ENCODE results near the gene COQ5. TPM values are rescaled to one million over a fixed set of nuclear protein-coding genes. Genes with fewer than 3 reads are reported as not detected.

Gene COQ5
- total RNA-seq, 1 experiment from 2014 or later: 41.2 TPM

GRCh38 chr12:120497524-120498150 is 31.3 kb downstream of the COQ5 start:
- peak overlapping the region; percentile 95 for H3K9ac ChIP-seq (ENCODE audit: low read length)
- POLR2A ChIA-PET (ENCODE audit: unreplicated experiment): interaction anchor here (0.5 to 0.6 kb wide), 2 partner anchors 28 to 144 kb away, joined by 3 read pairs; partner anchors contain the start of gene SRSF9
- intact Hi-C loops (cut with micrococcal nuclease): loop anchor here (2.0 kb wide), 1 partner anchor 37 kb away; the partner anchor contains the start of gene RNF10

GRCh38 chr12:120496413-120497340 is 32.3 kb downstream of the COQ5 start:
- Histone ChIP-seq H3K4me1 (ENCODE audit: insufficient read depth, low read length) (peaks cover 24% of the 10 kb centered on the region), H4K20me1 (ENCODE audit: low read length) (peaks cover 18% of the 10 kb centered on the region), H3K9me3 (ENCODE audit: low read length) (no peaks in the 10 kb centered on the region), H3K4me3 (ENCODE audit: low read length) (peak overlapping the region; percentile 95), H3K27me3 (ENCODE audit: low read length) (no peaks in the 10 kb centered on the region), H3K79me2 (ENCODE audit: low read length) (peaks cover 45% of the 10 kb centered on the region), H3K9me2 (replicated peaks; ENCODE audit: low read length) (no peaks in the 10 kb centered on the region), H3K27ac (ENCODE audit: low read length) (peak overlapping the region; percentile 54), H3F3A (ENCODE audit: low read length, unreplicated experiment) (no peaks in the 10 kb centered on the region), H3K9ac (ENCODE audit: low read length) (peak overlapping the region; percentile 95), H2AFZ (ENCODE audit: low read length) (peak overlapping the region; percentile 43; the same call in 1 of the 2 replicates), H3K36me3 (ENCODE audit: low read depth, low read length) (peaks cover 13% of the 10 kb centered on the region), H3K4me2 (ENCODE audit: low read length) (peak overlapping the region; percentile 96)
- peak; percentile 42 for DNase-seq
- TSS peak; percentile 63 for BruUV-seq (replicated peaks)
- TF ChIP-seq EZH2 (IDR thresholded peaks at IDR 0.05; ENCODE audit: low read length, unreplicated experiment) (no peak), CTCF (conservative IDR thresholded peaks at IDR 0.05; ENCODE audit: low read depth, low read length) (peak; percentile 42; the same call in 1 of the 2 replicates)
- ChIA-PET POLR2A (ENCODE audit: unreplicated experiment) (interaction anchor here (0.5 to 1.3 kb wide), 9 partner anchors 8 to 235 kb away, joined by 3 to 33 read pairs (median 3); partner anchors contain the start of genes POP5 and SRSF9), CTCF (no interaction called here)
- intact Hi-C loops (cut with micrococcal nuclease): loop anchor here (1.0 to 2.0 kb wide), 2 partner anchors 22 to 38 kb away; partner anchors contain the start of gene RNF10
- peak; percentile 23 for ATAC-seq

More at GRCh38 chr12:120497524-120498150, 31.3 kb downstream of the COQ5 start:
- DNase-seq (no peak), ATAC-seq (no peak)
- peaks cover 45% of the 10 kb centered on the region for H3K79me2 ChIP-seq (ENCODE audit: low read length)
- no peak overlapping the region for H3K27ac ChIP-seq (ENCODE audit: low read length)
- CTCF ChIA-PET: no interaction called here
- H2AFZ ChIP-seq (ENCODE audit: low read length): no peak overlapping the region
- no peak for TF ChIP-seq CTCF (conservative IDR thresholded peaks at IDR 0.05; ENCODE audit: low read depth, low read length)
- peaks cover 24% of the 10 kb centered on the region for H3K4me1 ChIP-seq (ENCODE audit: insufficient read depth, low read length)
- peak overlapping the region; percentile 96 for H3K4me2 ChIP-seq (ENCODE audit: low read length)
- no peaks in the 10 kb centered on the region for H3F3A ChIP-seq (ENCODE audit: low read length, unreplicated experiment)
- H4K20me1 ChIP-seq (ENCODE audit: low read length): peaks cover 18% of the 10 kb centered on the region
- BruUV-seq (replicated peaks): no TSS peak
- H3K36me3 ChIP-seq (ENCODE audit: low read depth, low read length): peaks cover 13% of the 10 kb centered on the region
- H3K9me2 ChIP-seq (replicated peaks; ENCODE audit: low read length): no peaks in the 10 kb centered on the region
- peak overlapping the region; percentile 95 for H3K4me3 ChIP-seq (ENCODE audit: low read length)
- no peaks in the 10 kb centered on the region for H3K9me3 ChIP-seq (ENCODE audit: low read length)
- no peaks in the 10 kb centered on the region for H3K27me3 ChIP-seq (ENCODE audit: low read length)

All from PC-3 (cell line).